Neutrophil (primary cell): Measurements from ENCODE around the gene EP400.
A peak's percentile ranks its signal among the peaks of the same experiment; 100 is the strongest.

Experiments used
- H3K27ac ChIP-seq: fragments of 200-600 bp; sonication (generic); 2 replicates; pipeline ENCODE4 v1.5.1; 2016; ENCODE audit warnings: mild to moderate bottlenecking, moderate library complexity
- H3K27me3 ChIP-seq: fragments of 200-600 bp; sonication (generic); 2 replicates; pipeline ENCODE4 v1.6.0; 2016; ENCODE audit warnings: mild to moderate bottlenecking
- H3K36me3 ChIP-seq: fragments of 200-600 bp; sonication (generic); 2 replicates; pipeline ENCODE4 v1.5.1; 2017
- H3K4me1 ChIP-seq, 2 experiments: fragments of 200-600 bp in 1 of 2; sonication (generic) in 1 of 2; 1 replicate in 1 of 2; 2 replicates in 1 of 2; pipeline versions ENCODE4 v1.5.1 to v1.6.1; 2013 to 2016; ENCODE audit warnings: low read depth in 1 of 2, low read length in 1 of 2, mild to moderate bottlenecking in 1 of 2, moderate library complexity in 1 of 2; ENCODE audit not compliant: control insufficient read depth in 1 of 2, insufficient read depth in 1 of 2
- H3K4me3 ChIP-seq, 2 experiments: fragments of 200-600 bp in 1 of 2; sonication (generic) in 1 of 2; 1 replicate in 1 of 2; 2 replicates in 1 of 2; pipeline ENCODE4 v1.5.1; 2013 to 2016; ENCODE audit warnings: low read depth in 1 of 2, low read length in 1 of 2, mild to moderate bottlenecking in 1 of 2, moderate library complexity in 1 of 2
- H3K9me3 ChIP-seq: fragments of 200-600 bp; sonication (generic); 2 replicates; pipeline ENCODE4 v1.5.1; 2016
- CTCF ChIP-seq: fragments of 200-600 bp; sonication (generic); IDR thresholded peaks from 2 replicates; pipeline ENCODE4 v1.5.1; 2016; ENCODE audit warnings: antibody characterized with exemption

Gene EP400

GRCh38 chr12:131986910-131987309 lies 37.2 kb downstream of the EP400 start:
- peaks cover 41% of the 10 kb centered on the region for H3K36me3 ChIP-seq

GRCh38 chr12:131987552-131987951 lies 37.8 kb downstream of the EP400 start:
- no peaks in the 10 kb centered on the region for H3K9me3 ChIP-seq
- H3K27me3 ChIP-seq = no peaks in the 10 kb centered on the region
- H3K4me1 ChIP-seq = peaks cover 32 to 35% of the 10 kb centered on the region in 2 experiments
- peaks cover 41% of the 10 kb centered on the region for H3K36me3 ChIP-seq
- no peak overlapping the region for H3K4me3 ChIP-seq
- peak overlapping the region; percentile 85 for H3K27ac ChIP-seq
- TF ChIP-seq CTCF = no peak

More at GRCh38 chr12:131986910-131987309, 37.2 kb downstream of the EP400 start:
- Histone ChIP-seq H3K27me3 (no peaks in the 10 kb centered on the region), H3K27ac (peak overlapping the region; percentile 85), H3K9me3 (no peaks in the 10 kb centered on the region), H3K4me1 (peaks cover 32 to 35% of the 10 kb centered on the region in 2 experiments), H3K4me3 (no peak overlapping the region)
- TF ChIP-seq CTCF = no peak

GRCh38 chr12:131988054-131988796 lies 38.5 kb downstream of the EP400 start:
- no peak overlapping the region for H3K27ac ChIP-seq
- H3K9me3 ChIP-seq = no peaks in the 10 kb centered on the region
- no peak overlapping the region for H3K4me3 ChIP-seq
- no peak for TF ChIP-seq CTCF
- H3K36me3 ChIP-seq = peaks cover 46% of the 10 kb centered on the region
- H3K27me3 ChIP-seq = no peaks in the 10 kb centered on the region
- H3K4me1 ChIP-seq = peaks cover 32 to 35% of the 10 kb centered on the region in 2 experiments

GRCh38 chr12:131989021-131989420 lies 39.3 kb downstream of the EP400 start:
- H3K4me1 ChIP-seq = peaks cover 29 to 31% of the 10 kb centered on the region in 2 experiments
- H3K27ac ChIP-seq = no peak overlapping the region
- H3K27me3 ChIP-seq = no peaks in the 10 kb centered on the region
- peaks cover 54% of the 10 kb centered on the region for H3K36me3 ChIP-seq
- TF ChIP-seq CTCF = no peak
- no peak overlapping the region for H3K4me3 ChIP-seq
- H3K9me3 ChIP-seq = no peaks in the 10 kb centered on the region

- TF ChIP-seq CTCF = no peak
- Histone ChIP-seq H3K9me3 (no peaks in the 10 kb centered on the region), H3K27ac (no peak overlapping the region), H3K27me3 (no peaks in the 10 kb centered on the region), H3K4me1 (peaks cover 19% of the 10 kb centered on the region in 2 experiments), H3K36me3 (peaks cover 67% of the 10 kb centered on the region), H3K4me3 (no peak overlapping the region)
These were observed 40.6 kb downstream of the EP400 start for GRCh38 chr12:131990066-131990979.
